ENCODE data around the gene FMN2. TPM values are rescaled to one million over a fixed set of nuclear protein-coding genes. Genes with fewer than 3 reads are reported as not detected.
A peak's percentile ranks its signal among the peaks of the same experiment; 100 is the strongest.

The FMN2 gene
- total RNA-seq, 1 experiment from 2014 or later, result 5.3 TPM

DNA sequence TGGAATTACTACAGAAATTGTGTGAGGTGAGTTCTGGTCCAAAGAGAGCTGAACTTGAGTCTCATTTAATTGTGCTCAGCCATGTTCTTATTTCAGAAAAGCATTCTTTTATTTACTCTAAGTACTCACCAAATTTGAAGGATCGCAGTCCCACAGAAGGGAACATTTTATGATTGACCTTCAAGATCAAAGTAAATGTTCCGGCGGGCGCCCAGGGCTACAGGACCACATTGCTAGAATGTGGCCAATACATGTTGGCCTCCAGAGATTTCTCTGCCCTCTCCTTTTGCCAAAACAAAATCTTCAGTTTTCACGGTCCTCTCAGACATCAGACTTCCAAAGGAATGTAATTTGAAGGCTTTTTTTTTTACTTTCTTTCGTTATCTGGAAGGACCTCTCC is 237.8 kb downstream of the FMN2 start:
- no peak overlapping the region for H3K4me3 Mint-ChIP-seq (ENCODE audit: unreplicated experiment)
- ChIA-PET CTCF (interaction anchor here (1.0 kb wide), 1 partner anchor 14 kb away, joined by 3 read pairs; no protein-coding TSS in a partner anchor), POLR2A (no interaction called here)
- intact Hi-C loops (cut with micrococcal nuclease), result no loop called here
- H3K9me3 Mint-ChIP-seq (ENCODE audit: unreplicated experiment), result no peaks in the 10 kb centered on the region
- no peak for TF ChIP-seq CTCF (IDR thresholded peaks at IDR 0.05; ENCODE audit: unreplicated experiment)
- DNase-seq (ENCODE audit: unreplicated experiment), result no peak
- H3K4me1 Mint-ChIP-seq (ENCODE audit: insufficient read depth, unreplicated experiment), result no peaks in the 10 kb centered on the region
- H3K27me3 Mint-ChIP-seq (ENCODE audit: insufficient read depth, unreplicated experiment), result no peaks in the 10 kb centered on the region
- H3K27ac Mint-ChIP-seq (ENCODE audit: low read depth, unreplicated experiment), result no peak overlapping the region
- BruUV-seq (replicated peaks), result no TSS peak
- H3K36me3 Mint-ChIP-seq (ENCODE audit: insufficient read depth, unreplicated experiment), result no peaks in the 10 kb centered on the region

DNA sequence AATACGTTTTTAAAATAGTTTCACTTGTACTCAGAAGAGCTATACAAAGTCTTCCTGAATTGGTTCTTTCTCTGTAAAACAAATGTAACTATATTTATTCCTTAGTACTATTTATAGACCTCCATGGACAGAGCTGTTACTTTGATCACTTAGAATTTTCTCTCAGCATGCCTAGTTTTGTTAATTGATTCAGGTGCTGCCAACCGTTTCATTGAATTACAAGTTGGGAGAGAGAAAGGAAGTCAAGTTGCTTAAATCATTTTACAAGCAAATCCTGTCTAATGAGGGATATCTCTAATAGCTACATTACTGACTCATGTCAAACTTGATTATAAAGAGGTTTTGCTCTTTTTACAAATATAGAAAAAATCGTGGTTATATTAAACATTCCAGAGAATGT is 241.0 kb downstream of the FMN2 start:
- no peak overlapping the region for H3K27ac Mint-ChIP-seq (ENCODE audit: low read depth, unreplicated experiment)
- intact Hi-C loops (cut with micrococcal nuclease), result no loop called here
- no TSS peak for BruUV-seq (replicated peaks)

DNA sequence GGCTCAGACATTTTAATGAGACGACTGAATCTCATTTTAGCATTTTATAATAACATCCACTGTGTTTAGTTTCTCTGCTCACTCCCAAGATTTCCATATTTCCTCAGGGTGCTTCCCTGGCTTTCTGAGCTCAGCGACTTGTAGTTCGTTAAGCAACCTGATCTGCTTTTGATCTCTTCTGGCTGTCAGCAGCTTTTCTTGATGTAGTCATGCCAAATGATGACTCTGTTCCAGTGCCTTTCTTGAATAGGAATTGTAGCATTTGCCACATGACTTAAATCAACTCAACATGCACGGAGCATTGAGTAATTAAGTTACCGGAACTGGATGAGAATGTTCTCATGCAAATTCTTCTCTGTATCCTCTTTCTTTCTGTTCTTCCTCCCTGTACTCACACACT is 246.1 kb downstream of the FMN2 start:
- Mint-ChIP-seq H3K9me3 (ENCODE audit: unreplicated experiment) (no peaks in the 10 kb centered on the region), H3K4me3 (ENCODE audit: unreplicated experiment) (peak overlapping the region; percentile 0), H3K4me1 (ENCODE audit: insufficient read depth, unreplicated experiment) (peaks cover 21% of the 10 kb centered on the region), H3K36me3 (ENCODE audit: insufficient read depth, unreplicated experiment) (no peaks in the 10 kb centered on the region), H3K27me3 (ENCODE audit: insufficient read depth, unreplicated experiment) (no peaks in the 10 kb centered on the region), H3K27ac (ENCODE audit: low read depth, unreplicated experiment) (peak overlapping the region; percentile 63)
- TF ChIP-seq CTCF (IDR thresholded peaks at IDR 0.05; ENCODE audit: unreplicated experiment), result no peak
- ChIA-PET POLR2A (interaction anchor here (0.5 to 1.5 kb wide), 12 partner anchors 13 to 99 kb away, joined by 3 to 11 read pairs (median 4); no protein-coding TSS in a partner anchor), CTCF (interaction anchor here (0.6 to 1.4 kb wide), 4 partner anchors 23 to 354 kb away, joined by 3 read pairs; no protein-coding TSS in a partner anchor)
- intact Hi-C loops (cut with micrococcal nuclease), result no loop called here
- BruUV-seq (replicated peaks), result no TSS peak
- DNase-seq (ENCODE audit: unreplicated experiment), result peak; percentile 95

More for the DNA sequence above, 241.0 kb downstream of the FMN2 start:
- Mint-ChIP-seq H3K4me1 (ENCODE audit: insufficient read depth, unreplicated experiment) (peaks cover 3% of the 10 kb centered on the region), H3K27me3 (ENCODE audit: insufficient read depth, unreplicated experiment) (no peaks in the 10 kb centered on the region), H3K9me3 (ENCODE audit: unreplicated experiment) (no peaks in the 10 kb centered on the region), H3K4me3 (ENCODE audit: unreplicated experiment) (no peak overlapping the region), H3K36me3 (ENCODE audit: insufficient read depth, unreplicated experiment) (no peaks in the 10 kb centered on the region)
- ChIA-PET CTCF (interaction anchor here (0.6 to 1.1 kb wide), 2 partner anchors 15 to 131 kb away, joined by 4 to 5 read pairs; no protein-coding TSS in a partner anchor), POLR2A (interaction anchor here (0.8 kb wide), 1 partner anchor 192 kb away, joined by 4 read pairs; no protein-coding TSS in a partner anchor)
- DNase-seq (ENCODE audit: unreplicated experiment), result no peak
- no peak for TF ChIP-seq CTCF (IDR thresholded peaks at IDR 0.05; ENCODE audit: unreplicated experiment)

DNA sequence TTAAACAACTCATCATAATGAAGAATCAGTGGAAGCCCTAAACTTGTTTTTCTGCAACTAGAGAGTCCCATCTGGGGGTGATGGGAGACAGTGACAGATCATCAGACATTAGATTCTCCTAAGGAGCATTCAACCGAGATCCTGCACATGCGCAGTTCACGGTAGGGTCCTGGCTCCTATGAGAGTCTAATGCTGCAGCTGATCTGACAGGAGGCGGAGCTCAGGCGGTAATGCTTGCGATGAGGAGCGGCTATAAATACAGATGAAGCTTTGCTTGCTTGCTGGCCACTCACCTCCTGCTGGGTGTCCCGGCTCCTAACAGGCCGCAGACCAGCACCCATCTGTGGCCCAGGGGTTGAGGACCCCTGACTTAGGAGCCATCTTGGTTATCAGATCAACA is 247.2 kb downstream of the FMN2 start:
- Mint-ChIP-seq H3K4me1 (ENCODE audit: insufficient read depth, unreplicated experiment) (peaks cover 21% of the 10 kb centered on the region), H3K27me3 (ENCODE audit: insufficient read depth, unreplicated experiment) (no peaks in the 10 kb centered on the region), H3K36me3 (ENCODE audit: insufficient read depth, unreplicated experiment) (no peaks in the 10 kb centered on the region), H3K4me3 (ENCODE audit: unreplicated experiment) (no peak overlapping the region), H3K9me3 (ENCODE audit: unreplicated experiment) (no peaks in the 10 kb centered on the region), H3K27ac (ENCODE audit: low read depth, unreplicated experiment) (no peak overlapping the region)
- ChIA-PET CTCF (interaction anchor here (0.6 to 1.2 kb wide), 3 partner anchors 130 to 277 kb away, joined by 3 read pairs; no protein-coding TSS in a partner anchor), POLR2A (interaction anchor here (1.0 to 1.5 kb wide), 4 partner anchors 14 to 98 kb away, joined by 4 to 11 read pairs (median 8); no protein-coding TSS in a partner anchor)
- DNase-seq (ENCODE audit: unreplicated experiment), result no peak
- TF ChIP-seq CTCF (IDR thresholded peaks at IDR 0.05; ENCODE audit: unreplicated experiment), result no peak
- intact Hi-C loops (cut with micrococcal nuclease), result no loop called here
- BruUV-seq (replicated peaks), result no TSS peak
